ENCODE results near the gene PARD3.

DNA sequence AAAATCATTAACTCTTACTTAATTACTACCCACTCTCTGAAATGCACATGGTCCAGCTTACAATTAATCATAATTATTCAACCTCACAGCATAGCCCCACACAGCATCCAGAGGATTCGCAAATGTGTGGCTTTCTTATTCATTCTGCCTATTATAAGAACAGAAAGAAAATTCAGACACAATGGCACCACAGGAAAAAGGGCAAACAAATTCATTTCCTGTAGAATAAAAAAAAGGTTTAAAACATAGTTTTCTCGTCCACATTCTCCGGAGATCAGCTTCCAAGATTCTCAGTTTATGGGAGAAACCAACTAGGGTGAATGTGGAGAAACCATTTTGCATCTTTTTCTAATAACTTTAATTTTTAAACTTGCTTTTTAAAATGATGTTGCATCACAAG lies 201.6 kb downstream of the PARD3 start:
- TF ChIP-seq CEBPB (IDR thresholded peaks at IDR 0.05; ENCODE audit: low read depth) = no peak
- TF ChIP-seq, protein P1, sequence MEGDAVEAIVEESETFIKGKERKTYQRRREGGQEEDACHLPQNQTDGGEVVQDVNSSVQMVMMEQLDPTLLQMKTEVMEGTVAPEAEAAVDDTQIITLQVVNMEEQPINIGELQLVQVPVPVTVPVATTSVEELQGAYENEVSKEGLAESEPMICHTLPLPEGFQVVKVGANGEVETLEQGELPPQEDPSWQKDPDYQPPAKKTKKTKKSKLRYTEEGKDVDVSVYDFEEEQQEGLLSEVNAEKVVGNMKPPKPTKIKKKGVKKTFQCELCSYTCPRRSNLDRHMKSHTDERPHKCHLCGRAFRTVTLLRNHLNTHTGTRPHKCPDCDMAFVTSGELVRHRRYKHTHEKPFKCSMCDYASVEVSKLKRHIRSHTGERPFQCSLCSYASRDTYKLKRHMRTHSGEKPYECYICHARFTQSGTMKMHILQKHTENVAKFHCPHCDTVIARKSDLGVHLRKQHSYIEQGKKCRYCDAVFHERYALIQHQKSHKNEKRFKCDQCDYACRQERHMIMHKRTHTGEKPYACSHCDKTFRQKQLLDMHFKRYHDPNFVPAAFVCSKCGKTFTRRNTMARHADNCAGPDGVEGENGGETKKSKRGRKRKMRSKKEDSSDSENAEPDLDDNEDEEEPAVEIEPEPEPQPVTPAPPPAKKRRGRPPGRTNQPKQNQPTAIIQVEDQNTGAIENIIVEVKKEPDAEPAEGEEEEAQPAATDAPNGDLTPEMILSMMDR (IDR thresholded peaks at IDR 0.05 in 2 of 3, conservative IDR thresholded peaks at IDR 0.05 in 1 of 3; ENCODE audit: borderline replicate concordance in 1 of 3, insufficient read depth in 1 of 3, low read depth in 2 of 3, low read length in 2 of 3) = no peak
- TF ChIP-seq EZH2 (IDR thresholded peaks at IDR 0.05) = no peak

Data from HCT116 (cell line).